NCI-H345 (cell line): Measurements from ENCODE around the gene FRMD4A.
"Not testable (repeated sequence)": the region's sequence is repeated elsewhere in the genome, so short reads cannot be mapped to it uniquely, and the experiment has no call there.

Experiments used
- DNase-seq: peaks from one replicate; lab custom pipeline; 2025; lab: John Stamatoyannopoulos, UW

FRMD4A gene

DNA sequence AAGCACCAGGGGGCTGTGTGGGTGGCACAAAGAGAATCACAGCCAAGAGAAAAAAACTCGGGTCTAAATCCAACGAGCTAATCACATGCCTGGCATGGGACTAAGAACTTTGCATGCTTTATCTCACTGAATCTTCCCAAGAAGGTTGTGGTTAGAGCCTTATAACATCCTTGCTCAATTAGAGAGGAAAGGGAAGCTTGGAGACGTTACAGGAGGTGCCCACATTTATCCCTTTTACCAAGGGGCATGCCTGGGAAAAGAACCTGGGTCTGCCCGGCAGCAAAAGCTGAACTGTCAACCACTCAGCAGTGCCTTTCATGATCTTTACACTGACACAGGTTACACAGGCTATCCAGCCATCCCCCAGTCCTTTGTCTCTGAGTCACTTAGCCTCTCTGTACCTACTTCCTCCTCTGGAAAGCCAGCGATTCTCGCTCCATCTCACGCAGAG lies 553.8 kb downstream of the FRMD4A start:
- no peak for DNase-seq

DNA sequence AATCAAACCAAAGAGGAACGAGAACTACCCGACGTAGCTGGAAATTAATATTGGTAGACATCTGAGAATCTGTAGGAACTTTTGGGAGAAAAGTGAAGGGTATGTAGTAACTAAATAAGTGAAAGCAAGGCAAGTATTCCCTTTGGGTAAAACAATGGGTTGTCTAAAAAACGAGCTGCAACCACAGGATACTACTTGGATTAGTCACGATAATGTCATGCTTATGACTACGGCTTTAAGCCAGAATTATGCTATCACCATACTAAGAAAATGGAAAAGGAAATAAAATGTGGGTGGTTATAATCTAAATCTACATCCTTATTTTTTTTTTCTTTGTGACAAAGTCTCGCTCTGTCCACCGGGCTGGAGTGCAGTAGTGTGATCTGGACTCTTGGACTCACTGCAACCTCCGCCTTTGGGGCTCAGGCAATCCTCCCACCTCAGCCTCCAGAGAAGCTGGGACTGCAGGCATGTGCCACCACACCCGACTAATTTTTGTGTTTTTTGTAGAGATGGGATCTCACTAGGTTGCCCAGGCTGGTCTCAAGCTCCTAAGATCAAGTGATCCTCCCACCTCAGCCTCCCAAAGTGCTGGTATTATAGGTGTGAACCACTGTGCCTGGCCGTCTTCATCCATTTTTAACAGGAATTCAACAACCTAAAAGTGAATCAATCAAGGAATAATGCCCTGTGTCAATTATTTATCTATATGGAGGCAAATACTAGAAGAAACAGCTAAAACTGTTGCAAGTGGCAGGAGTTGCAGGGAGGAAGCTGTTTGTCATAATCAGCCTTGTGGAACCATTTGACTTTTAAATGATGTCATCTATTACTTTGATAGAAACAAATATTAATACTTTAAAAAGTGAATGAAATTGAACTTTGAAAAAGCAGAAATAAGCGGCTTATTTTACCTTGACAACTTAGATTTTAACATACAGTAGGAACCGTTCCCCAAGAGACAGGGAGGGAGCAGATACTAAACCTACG lies 554.6 kb downstream of the FRMD4A start:
- no peak for DNase-seq

DNA sequence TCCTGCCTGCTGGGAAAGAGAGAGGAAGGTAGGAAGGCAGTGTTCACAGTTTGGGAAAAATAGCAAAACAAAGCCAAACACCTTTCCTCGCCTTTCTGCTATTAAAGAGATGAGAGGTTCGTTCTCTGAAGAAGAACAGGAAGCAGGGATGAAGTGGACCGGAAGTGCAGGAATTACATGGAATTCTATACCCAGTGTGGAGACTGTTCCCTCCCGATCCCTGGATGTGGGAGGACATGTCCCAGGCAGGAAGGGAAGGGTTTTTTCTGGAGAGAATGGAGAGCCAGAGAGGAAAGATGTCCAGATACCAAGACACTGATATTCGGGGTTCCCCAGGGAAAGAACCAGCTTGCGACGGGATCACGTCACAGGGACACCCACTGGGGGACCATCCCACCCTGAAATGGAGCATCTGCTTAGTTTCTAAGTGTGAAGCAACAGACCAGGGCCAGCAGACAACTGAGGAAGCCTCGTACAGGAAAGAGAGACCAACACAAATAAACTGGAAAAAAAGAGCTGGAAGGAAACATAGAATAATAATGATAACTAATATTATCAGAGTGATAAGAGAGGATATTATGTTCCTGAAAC lies 556.3 kb downstream of the FRMD4A start:
- DNase-seq, result no peak

DNA sequence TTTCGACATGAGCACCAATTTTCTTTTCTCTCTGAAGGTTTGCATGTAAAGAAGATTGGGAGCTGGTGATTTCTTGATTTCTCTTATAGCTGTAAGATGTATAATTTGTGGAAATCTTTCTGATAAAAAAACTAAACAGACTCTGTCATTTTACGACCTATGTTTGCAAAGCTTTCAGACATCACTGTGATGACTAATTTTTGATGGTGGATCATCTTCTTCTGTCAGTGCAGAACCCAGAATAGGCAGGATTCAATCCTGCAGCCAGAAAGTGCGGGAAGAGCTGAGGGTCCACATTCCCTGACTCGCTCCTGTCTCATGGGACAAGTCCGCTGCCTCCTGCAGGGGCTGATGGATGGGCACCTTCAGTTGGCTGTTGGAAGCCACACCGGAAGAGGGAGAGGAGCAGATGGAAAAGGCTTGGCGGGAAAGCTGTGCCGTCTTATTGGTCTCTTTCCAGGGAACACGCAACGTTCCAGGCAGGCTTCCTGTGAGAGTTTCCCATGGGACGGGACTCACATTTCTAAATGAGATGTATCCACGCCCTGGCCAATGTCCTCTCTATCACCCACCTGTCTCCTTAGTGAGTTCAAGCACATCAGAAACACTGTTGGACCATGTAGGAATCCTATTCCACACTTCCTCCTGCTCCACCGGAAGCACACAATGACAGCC lies 557.1 kb downstream of the FRMD4A start:
- no peak for DNase-seq

DNA sequence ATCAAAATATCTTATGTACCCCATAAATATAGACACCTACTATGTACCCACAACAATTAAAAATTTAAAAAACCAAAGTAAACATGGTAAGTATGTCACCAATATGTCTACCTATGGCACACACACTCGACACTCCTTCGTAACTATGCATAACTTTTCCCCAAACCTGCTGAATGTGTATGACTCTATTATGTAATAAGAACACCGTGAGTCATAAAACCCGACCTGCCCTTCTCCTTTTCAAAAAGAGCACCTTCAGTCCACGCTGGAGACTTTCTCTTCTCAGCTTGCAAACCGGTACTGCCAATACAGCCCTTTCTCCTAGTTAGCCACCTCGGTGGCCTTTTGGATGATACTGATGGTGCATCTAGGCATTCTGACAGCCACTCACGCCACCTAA lies 557.7 kb downstream of the FRMD4A start:
- DNase-seq, result no peak

DNA sequence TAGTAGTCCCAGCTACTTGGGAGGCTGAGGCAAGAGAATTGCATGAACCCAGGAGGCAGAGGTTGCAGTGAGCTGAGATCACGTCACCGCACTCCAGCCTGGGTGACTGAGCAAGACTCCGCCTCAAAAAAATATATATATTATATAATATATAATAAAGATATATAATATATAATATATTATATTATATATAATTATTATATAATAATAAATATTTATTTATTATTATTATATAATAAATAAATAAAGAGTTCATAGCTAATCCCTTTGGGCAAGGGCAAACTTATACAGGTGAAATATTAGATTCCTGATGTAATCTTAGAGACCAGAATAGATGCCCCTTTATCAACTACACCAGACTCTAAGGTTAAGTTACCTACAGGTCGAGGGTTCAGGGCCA lies 558.7 kb downstream of the FRMD4A start:
- DNase-seq, result no peak

DNA sequence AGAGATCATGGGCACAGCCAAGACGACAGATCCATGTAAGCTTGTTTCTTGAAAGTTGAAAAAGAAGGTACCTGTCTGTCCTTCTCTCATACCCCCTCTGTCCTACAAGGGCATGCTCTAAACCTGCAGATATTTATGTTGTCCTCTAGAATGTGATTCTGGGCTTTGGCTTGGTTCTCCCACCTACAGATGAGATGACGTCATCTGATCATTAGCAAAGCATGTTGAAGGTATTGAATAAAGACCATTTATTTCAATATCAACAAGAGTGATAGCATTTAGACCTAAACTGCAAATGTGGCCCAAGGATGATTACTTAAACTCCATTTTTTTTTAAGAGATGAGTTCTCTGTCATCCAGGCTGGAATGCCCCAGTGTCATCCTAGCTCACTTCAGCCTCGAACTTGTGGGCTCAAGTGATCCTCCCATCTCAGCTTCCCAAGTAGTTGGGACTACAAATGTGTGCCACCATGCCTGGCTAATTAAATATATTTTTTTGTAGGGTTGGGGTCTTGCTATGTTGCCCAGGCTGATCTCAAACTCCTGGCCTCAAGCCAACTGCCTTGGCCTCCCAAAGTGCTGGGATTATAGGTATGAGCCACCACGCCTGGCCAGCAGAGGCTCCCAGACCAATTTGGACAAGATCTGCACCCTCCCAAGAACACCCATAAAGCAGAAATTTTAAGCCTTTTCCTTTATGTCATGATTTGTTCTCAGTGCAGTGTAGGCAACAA lies 559.8 kb downstream of the FRMD4A start:
- no peak for DNase-seq

DNA sequence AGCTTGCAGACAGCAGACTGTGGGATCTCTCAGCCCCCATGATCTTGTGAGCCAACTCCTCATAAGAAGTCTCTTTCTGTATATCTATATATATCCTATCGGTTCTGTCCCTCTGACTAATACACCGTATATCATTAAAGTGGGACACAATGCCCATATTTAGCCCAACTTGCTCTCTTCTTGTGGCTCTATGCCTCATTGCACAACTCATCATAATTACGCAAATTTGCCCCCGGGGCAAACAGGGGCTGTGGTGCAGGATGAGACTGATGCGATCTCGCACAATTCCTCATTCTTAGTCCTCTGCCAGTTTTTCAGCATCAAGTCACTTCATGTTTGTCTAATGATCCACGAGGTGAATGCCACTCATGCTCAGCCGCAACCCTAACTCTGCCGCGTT lies 560.8 kb downstream of the FRMD4A start:
- DNase-seq, result no peak

DNA sequence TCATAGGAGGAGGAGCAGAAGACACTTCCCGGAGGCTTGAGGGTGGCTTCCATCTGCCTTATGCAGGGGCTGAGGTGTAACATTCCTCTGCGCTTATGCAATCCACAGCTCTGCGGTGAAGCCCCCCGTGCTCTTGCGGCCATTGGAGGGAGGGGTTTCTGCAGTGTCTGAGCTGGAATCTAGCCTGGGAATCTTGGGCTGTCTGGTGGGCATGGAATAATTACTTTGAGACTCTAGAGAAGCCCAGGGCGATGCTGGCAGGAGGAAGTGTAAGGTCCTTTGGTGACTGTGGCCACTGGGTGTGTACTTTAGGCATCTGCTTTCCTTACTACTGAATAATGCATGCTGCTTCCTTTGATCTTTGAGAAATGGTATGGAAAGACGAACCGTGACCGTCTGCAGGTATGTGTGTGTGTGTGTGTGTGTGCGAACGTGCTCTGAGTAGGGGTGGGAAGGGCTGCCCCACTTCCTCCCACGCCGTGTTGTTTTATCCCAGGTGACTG lies 563.0 kb downstream of the FRMD4A start:
- no peak for DNase-seq

DNA sequence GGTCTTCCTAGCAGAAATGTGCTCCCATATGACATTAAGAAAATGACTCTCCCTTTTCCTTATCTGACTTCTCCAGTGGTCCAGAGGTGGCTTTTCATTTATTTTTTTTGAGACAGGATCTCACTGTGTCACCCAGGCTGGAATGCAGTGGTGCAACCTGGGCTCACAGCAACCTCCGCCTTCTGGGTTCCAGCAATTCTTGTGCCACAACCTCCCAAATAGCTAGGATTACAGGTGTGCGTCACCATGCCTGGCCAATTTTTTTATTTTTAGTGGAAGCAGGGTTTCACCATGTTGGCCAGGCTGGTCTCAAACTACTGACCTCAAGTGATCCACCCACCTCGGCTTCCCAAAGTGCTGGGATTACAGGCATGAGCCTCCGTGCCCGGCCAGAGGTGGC lies 563.6 kb downstream of the FRMD4A start:
- DNase-seq, result not testable (repeated sequence)

DNA sequence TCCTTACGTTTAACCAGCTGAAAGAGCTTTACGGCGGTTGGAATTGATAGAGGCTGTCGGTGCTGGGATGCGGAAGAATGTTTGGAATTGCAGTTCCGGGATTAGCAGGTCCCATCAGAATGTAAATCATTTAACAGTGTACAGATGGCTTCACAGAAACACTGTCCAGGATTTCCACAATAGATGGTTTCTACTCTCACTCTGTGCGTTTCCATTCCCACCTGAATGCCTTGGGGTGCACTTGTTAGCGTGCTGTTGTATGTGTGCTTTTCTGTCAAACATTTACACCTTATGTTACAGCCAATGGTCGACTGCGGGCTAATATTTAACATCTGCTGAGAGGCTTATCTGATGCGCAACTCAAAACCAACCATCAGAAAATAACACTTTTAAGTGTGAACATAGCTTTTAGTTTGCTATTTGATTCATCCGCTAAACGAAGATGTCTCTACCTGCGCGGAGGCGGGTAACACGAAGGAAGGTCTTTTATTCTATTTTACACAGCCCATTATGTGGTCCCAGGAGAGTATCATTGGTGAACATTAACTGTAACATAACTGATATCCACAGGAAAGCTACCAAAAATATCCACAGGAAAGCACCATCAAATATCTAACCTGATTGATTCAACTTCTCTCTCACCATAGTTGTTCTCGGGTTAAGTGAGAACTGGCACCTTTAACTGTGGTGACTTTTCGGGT lies 564.9 kb downstream of the FRMD4A start:
- no peak for DNase-seq

DNA sequence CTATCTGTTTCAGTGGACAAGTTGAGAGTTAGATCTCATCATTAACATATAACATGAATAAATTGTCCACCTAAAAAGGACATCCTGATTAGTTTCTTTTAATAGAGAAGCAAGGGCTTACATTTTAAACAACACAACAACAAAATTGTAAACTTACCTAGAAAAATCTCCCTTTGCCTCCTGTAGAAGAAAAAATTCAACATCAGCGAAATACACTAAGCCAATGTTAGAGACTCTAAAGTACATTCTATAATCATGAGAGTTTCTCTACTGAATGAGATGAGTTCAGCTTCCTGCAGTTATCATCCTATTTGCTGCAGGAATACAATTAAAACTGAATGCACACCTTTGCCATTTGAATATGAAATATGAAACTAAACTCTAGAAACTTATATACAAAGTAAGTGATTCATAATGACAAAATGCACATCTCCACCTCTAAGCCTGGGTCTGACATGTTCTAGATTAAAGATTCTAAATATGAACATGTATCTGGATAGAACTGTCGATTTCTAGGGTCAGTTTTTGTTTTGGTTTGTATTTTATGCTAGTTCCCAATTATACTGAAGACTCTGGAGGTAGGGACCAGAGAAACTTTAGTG lies 569.1 kb downstream of the FRMD4A start:
- no peak for DNase-seq

DNA sequence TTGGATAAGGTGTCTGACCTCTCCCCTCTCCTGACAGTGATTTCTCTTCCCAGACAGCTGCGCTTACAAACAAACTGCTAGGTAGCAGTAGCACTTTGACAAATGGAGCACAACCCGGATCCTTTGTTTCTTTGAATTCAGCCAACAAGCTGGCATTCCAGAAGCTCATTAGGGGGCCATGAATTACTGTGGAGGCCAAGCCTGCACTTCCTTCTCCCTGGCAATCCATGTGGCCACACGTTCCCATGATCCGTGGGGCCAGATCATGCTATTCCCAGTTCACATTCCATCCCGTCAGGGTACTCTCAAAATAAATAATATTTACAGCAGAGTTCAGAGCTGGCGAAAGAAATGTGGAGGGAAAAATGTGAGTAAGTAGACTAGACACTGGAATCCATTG lies 571.6 kb downstream of the FRMD4A start:
- no peak for DNase-seq

DNA sequence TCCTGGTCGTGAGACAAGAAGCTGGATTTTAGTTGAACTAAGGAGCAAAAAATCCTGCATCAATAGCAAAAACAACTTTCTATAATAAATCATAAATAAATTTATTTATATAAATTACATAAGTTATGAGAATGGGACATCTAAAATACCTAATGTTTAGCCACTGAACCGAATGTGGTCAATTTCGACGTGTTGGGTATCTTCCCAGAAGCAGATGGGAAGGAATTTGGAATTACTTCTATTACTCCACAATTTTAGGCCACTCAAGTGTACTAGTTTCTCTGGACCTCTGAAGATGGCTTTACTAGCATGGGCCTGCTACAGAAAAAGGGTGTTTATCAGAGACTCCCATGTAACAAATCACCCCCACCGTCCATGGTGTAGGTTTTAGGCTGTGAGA lies 572.0 kb downstream of the FRMD4A start:
- no peak for DNase-seq

DNA sequence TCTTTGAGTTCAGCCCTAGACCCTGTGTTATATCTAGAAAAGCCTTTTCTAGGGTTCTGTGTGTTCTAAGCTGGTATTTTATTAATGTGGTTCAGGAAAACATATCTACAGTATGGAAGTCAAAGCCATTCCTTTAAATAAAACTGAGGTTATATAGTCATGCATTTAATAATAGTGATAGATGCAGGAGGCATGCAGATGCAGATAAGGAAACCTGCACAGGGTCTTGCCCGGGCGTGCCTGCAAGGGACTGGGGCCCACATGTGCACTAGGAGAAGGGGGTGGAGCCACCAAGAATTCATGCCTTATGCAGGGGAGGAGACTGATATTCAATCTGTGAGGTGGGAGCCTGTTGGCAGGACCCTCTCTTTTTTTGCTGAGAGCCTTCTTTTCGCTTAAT lies 572.4 kb downstream of the FRMD4A start:
- DNase-seq, result no peak

DNA sequence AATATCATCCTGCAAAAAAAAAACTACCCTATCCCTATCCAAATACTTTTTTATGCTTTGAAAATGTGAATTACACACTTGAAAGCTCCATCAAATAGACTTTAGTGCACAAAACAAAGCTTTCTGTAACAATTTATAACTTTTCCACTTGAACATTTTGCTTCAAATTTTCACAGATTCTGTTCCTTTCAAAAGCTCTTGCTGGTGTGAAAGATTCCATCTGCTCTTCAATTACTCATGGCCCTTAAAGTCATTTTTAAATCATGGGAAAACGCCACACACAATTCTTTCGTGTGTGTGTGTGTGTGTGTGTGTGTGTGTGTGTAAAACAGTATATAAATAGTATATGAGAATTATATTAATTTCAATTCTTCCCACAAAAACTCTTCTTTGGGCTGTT lies 576.4 kb downstream of the FRMD4A start:
- no peak for DNase-seq

DNA sequence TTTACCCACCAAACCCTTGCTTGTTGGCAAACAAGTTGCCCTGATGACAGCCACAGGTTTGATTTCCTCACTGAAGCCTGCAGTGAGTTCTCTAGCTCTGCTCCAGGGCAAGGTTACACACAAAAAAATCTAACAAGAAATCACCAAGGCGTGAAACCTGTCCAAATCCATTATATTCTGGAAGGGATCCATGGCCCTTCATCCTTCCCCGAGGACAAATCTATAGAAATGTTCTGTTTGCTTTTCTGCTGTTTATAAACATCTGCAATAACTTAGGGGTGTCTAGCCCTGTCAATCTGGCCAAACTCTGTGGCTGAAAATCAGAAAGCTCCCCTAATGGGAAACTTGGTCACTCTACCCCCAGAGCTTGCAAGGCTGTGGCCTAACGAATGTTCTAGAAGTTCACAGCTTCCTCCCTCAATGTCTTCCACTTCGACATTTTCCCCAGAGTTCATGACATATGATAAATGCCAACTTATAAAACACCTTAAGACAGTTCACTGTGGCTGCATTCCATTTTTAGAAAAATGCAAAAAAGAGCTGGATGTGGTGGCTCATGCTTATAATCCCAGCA lies 579.4 kb downstream of the FRMD4A start:
- DNase-seq, result no peak

DNA sequence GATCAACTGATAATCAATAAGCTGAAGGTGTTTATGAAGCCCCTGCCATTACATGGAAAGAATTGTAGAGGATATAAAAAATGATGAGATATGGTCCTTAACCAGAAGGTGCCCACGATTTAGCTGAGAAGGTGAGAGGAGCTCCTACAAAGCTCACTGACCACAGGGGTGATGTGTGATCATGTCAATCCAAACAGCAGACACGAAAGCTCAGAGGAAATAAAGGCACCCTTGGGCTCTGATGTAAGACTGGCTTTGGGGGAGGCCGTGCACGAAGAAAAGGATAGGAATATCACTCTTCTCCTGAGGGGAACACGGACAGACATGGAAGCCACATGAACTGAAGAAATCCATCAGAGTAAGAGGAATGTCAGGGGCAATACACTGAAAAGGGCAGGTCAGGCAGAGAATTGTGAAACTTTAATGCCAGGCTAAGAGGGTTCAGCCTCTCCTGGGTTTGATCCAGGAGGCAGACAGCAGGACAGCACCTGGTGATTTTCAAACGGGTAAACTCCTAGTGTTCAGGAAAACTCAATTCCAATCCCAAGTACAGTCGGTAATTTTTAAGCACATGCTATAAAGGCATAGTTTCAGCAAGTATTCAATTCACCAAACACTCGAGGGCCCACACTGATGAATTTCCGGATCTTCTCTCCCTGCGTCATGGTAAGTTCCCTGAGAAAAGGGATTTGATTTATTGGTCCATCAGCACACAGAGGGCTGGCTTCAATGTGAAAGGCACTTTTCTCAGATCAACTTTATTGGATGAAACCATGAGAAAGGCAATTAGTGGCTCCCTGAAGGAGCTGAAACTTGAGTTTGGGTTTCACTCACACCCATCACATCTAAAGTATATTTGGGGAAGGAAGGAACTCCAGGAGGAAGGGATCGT lies 580.2 kb downstream of the FRMD4A start:
- DNase-seq, result no peak

DNA sequence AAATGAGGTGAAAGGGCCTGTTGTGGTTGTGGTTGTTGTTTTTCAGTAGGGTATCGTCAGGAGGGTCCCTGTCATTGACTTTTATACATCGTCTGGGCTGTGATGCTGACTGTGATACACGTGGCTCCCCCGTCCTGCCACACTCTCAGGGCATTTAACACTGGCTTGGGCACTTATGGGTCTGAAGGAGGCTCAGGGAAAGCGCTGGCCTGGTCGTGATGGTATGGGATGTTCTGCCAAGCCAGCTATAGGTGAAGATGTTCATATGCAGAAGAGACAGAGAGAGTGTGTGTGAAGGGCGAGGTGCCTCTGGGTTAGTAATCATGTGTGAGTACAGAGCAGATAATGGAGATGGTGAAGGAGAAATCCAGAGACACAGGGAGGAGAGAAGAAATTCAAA lies 585.5 kb downstream of the FRMD4A start:
- DNase-seq, result no peak

DNA sequence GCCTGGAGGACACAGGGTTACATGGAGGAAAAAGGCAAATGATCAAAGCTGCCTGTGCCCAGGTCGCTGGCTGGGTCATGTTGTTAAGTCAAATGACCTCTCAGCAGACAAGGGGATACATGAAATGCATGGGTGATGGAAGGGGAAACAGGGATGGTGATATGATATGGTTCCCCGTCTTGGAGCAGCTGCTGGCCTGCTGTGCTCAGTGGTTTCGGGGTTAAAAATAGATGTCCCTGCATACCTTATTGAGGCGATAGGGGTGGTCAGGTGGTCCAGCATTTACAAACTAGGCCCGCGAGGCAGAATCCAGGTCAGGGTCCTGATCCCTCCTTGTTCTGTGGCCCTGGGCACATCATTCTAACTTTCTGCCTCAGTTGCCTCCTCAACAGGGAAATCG lies 586.8 kb downstream of the FRMD4A start:
- DNase-seq, result no peak
